NAMALWA (cell line): ENCODE results near the gene CERS5.

Experiments used
- DNase-seq: peaks from one replicate; pipeline ENCODE4 v3.0.0-alpha.2; 2015; ENCODE audit warnings: low spot score

The CERS5 gene

DNA sequence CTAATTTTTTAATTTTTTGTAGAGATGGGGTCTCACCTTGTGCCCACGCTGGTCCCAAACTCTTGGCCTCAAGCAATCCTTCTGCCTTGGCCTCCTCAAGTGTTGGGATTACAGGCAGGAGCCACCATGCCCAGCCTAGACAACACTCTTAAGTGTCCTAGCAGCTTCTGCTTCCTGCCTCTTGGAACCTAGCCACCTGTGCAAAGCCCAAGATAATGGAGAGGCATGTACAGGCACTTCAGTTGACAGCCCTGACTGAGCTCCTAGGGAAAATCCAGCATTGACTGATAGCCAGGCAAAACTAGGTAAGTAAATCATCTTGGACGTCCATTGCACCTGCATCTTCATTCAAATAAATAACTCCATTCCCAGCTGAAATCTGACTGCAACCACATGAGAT, 39.6 kb downstream of the CERS5 start:
- no peak for DNase-seq

GRCh38 chr12:50123203-50123602, 44.0 kb downstream of the CERS5 start:
- DNase-seq, result no peak

DNA sequence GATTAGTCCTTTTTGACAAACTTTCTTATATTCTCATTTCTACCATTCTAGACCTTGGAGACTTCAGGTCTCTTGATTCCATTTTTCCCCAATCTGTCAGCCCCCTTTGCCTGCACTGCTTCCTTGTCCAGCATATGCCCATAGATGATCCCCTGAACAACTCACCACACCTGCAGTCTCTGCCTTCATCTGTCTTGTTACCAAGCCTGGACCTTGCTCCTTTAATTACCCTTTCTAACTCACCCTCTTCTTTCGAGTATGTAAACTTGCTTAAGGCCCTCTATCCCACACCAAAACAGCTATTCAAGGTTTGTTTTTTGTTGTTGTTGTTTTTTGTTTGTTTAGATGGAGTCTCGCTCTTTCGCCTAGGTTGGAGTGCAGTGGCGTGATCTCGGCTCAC, 45.5 kb downstream of the CERS5 start:
- DNase-seq, result no peak

- no peak for DNase-seq
Measured at GRCh38 chr12:50120953-50121352, 46.2 kb downstream of the CERS5 start.

GRCh38 chr12:50120521-50120920, 46.6 kb downstream of the CERS5 start:
- DNase-seq, result no peak

GRCh38 chr12:50119387-50119786, 47.8 kb downstream of the CERS5 start:
- no peak for DNase-seq

- DNase-seq, result no peak
Measured at GRCh38 chr12:50117057-50117622, 50.0 kb downstream of the CERS5 start.

GRCh38 chr12:50112456-50113218, 54.5 kb downstream of the CERS5 start:
- peak; percentile 70 for DNase-seq

DNA sequence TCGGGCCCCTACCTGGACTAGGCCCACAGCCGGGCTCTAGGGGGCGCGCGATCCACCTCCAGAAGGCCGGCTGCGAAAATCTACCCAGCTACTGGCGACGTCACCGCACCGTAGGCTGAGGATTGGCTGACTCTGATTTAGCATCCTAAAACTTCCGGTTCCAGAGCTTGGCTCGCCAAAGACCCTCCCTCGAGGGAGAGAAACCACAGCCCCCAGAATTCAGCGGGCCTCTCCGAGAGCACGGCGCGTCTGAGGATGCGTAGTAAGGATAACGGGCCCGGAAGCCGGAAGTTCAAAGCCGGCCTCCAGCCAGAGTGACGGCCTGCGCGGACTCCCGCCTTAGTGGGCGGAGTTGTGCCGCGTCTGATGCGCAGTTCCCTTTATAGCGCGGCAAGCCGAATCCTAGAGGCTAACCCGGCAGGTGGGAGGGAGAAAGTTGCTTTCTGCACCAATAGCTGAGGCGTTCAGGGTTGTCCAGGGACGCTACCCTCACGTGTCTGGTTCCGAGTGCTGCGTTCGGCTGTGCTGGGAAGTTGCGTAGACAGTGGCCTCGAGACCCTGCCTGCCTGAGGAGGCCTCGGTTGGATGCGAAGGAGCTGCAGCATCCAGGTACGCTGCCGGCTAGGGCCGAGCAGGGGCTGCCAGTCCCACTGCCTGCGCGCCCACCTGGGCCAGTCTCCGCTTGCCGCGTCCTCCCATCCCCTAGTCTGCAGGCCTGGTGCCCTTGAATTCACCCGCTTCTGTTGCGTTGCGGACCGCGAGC, 55.3 kb downstream of the CERS5 start, which contains the start of gene COX14:
Gene COX14 (plus strand): TSS at position 544 of the 763 bp plus-strand sequence. CDS start 7,808 bp downstream, outside the sequence.
- peak; percentile 100 for DNase-seq

GRCh38 chr12:50111395-50111692, 55.8 kb downstream of the CERS5 start:
- DNase-seq, result no peak

GRCh38 chr12:50110762-50111351, 56.3 kb downstream of the CERS5 start:
- peak; percentile 84 for DNase-seq

DNA sequence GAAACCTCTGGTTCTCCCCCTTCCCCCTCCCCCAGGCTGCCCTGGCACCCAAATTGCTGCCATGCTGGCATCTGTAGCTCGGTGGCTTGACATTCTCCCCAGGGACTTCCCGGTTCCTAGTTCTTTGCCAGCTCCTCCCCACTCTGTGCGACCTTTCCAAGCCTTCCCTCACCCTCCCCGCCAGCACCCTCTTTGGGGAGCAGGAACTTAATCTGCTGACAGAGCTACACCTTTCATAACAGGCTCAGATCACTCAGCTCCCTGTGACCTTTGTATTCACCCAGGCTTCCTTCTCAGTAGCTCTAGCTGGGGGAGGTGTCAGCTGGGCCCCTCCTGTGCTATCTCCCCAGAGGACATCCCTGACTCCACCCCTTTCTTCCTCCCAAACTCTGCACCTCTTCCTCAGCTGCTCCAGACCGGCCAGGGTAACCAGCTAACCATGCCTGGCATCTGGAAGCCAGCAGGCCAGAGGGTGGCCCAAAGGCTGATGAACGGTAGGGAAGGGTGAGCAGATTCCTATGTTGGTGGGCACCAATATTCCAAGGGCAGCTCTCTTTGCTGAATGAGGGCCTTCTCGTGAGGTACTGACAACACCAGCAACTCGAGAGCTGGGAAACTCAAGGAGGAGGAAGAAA, 56.9 kb downstream of the CERS5 start:
- DNase-seq, result peak; percentile 53

GRCh38 chr12:50109319-50109718, 57.9 kb downstream of the CERS5 start:
- DNase-seq, result no peak

- DNase-seq, result no peak
Measured at GRCh38 chr12:50107416-50108268, 59.5 kb downstream of the CERS5 start.

- DNase-seq, result no peak
Measured at GRCh38 chr12:50106907-50107306, 60.3 kb downstream of the CERS5 start.

DNA sequence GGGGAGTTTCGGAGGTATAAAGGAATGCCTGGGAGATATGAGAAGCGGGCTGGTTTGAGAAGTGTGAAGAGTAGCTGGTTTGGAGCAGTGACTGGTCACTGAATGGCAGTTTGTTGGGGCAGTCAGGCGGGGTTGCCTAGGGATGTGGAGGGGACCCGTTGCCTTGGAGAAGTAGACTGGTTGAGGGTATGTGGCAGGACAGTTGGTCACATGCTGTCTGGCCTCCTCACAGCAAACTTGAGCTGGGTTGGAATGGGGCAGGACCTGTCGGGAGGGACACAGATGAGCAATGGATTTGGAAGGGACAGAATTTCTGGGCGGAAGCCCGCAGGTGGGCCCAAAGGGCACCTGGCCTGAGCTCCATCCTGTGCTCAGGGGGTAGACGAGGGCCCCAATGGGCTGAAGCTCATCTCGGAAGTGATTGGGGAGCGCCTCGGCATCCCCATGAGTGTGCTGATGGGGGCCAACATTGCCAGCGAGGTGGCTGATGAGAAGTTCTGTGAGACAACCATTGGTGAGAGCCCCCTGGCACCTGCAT, 61.2 kb downstream of the CERS5 start:
- no peak for DNase-seq

DNA sequence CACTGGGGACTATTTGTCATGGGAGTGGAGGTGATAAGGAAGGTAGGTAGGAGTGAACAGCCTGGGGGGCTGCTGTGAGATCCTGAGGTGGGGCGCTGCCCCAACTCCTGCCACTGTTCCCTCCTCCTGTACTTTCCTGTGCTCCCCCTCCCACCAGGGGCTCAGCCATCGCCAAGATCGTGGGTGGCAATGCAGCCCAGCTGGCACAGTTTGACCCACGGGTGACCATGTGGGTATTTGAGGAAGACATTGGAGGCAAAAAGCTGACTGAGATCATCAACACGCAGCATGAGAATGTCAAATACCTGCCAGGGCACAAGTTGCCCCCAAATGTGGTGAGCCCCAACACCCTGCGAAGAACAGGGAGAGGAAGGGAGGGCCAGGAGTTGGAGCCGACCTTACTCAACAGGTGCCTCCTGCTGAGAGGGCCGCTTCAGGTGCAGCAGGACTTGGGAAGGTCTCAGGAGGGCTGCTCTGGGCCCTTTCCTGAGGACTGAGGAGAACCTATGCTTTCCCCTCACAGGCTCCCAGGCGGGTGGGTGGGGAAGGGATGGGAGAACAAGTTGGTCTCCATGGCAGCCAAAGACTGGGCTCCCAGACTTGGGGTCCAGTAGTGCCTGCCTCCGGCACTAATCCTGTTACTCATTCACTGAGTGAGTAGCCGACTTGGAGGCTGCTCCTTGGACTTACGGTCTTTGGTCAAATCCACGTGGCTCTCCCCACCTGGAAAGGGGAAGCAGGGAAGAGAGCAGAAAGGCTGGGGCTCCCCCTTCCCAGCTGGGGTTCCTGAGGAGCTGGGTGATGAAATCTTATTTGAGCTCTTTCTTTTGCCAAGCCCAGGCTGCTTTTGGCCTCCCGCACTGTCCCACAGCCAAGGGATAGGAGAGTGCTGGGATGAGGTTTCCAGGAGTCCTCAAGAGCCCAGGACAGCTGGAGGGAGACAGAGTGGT, 62.5 kb downstream of the CERS5 start:
- no peak for DNase-seq

DNA sequence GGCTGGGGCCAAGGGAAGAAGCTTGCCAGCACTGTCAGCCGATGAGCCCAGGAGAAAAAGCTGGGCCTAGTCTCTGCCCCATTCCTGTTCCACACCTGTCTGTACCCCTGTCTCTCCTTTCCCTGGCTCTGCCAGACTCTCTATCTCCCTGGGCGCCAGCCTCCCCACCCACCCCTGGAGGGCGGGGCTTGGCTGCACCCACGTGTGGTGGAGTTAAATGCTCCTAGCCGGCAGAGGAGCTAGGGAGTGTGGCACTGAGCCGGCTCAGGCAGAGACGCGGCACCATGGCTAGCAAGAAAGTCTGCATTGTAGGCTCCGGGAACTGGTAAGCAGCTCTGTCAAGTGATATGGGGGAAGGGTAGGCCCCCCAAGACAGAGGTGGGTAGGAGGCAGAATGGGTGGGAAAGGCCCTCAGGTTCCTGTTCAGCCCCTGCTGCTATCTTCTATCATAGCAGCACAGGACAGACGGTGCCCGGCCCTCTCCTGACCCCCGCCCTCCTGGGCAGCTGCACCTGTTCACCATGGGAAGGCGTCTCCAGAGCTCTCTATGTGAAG, 63.3 kb downstream of the CERS5 start, which contains the start of gene GPD1:
Gene GPD1 (plus strand): TSS at position 242 of the 555 bp plus-strand sequence. CDS start 43 bp downstream, at position 285.
- no peak for DNase-seq

DNA sequence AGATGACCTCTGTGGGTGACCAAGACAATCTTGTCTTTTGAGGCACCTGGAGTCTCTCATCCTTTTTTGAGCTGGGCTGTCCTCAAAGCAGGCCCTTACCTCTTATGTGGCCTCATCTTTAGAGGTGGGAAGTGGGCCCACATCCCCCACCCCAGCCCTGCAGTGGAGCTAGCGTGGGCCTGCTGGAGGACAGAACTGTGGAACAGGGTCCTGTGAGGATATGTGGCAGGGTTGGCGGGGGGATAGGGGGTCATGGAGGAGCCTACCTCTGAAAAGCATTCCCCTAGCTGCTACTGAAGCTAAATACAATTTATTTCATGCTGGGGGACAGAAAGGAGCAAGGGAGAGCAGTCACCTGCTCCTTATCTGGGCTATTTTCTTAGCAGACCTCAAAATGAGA, 63.8 kb downstream of the CERS5 start:
- DNase-seq, result no peak
